ENCODE results near the gene BAG3.

Gene BAG3

GRCh38 chr10:119667562-119668328 lies 16.6 kb downstream of the BAG3 start:
- no CpG with 5 or more reads among the region's 12 CpGs for WGBS (ENCODE audit: insufficient coverage, insufficient read length)
- no peaks in the 10 kb centered on the region for H3K9me3 ChIP-seq (ENCODE audit: control insufficient read depth, insufficient read depth, low read length)
- no peaks in the 10 kb centered on the region for H3K27me3 ChIP-seq (ENCODE audit: control insufficient read depth, insufficient read depth, low read length)
- DNase-seq (ENCODE audit: low read depth, low spot score): no peak
- H3K4me1 ChIP-seq (ENCODE audit: control insufficient read depth, insufficient read depth, low read length): peaks cover 8% of the 10 kb centered on the region
- no peak overlapping the region for H3K4me3 ChIP-seq (ENCODE audit: low read length)
- no peak overlapping the region for H3K27ac ChIP-seq (ENCODE audit: low read length)
- H3K36me3 ChIP-seq (ENCODE audit: control insufficient read depth, insufficient read depth, low read length): peaks cover 10% of the 10 kb centered on the region; the same call in 1 of the 2 replicates

GRCh38 chr10:119668461-119668860 lies 17.3 kb downstream of the BAG3 start:
- DNase-seq (ENCODE audit: low read depth, low spot score): no peak
- Histone ChIP-seq H3K36me3 (ENCODE audit: control insufficient read depth, insufficient read depth, low read length) (peaks cover 11% of the 10 kb centered on the region; the same call in 1 of the 2 replicates), H3K27ac (ENCODE audit: low read length) (no peak overlapping the region), H3K4me3 (ENCODE audit: low read length) (no peak overlapping the region), H3K27me3 (ENCODE audit: control insufficient read depth, insufficient read depth, low read length) (no peaks in the 10 kb centered on the region), H3K9me3 (ENCODE audit: control insufficient read depth, insufficient read depth, low read length) (no peaks in the 10 kb centered on the region), H3K4me1 (ENCODE audit: control insufficient read depth, insufficient read depth, low read length) (peaks cover 10% of the 10 kb centered on the region)
- WGBS (ENCODE audit: insufficient coverage, insufficient read length): no CpG with 5 or more reads among the region's 6 CpGs

- no CpG with 5 or more reads among the region's 5 CpGs for WGBS (ENCODE audit: insufficient coverage, insufficient read length)
- Histone ChIP-seq H3K27ac (ENCODE audit: low read length) (no peak overlapping the region), H3K9me3 (ENCODE audit: control insufficient read depth, insufficient read depth, low read length) (no peaks in the 10 kb centered on the region), H3K4me3 (ENCODE audit: low read length) (no peak overlapping the region), H3K36me3 (ENCODE audit: control insufficient read depth, insufficient read depth, low read length) (peaks cover 11% of the 10 kb centered on the region; the same call in 1 of the 2 replicates), H3K4me1 (ENCODE audit: control insufficient read depth, insufficient read depth, low read length) (peaks cover 10% of the 10 kb centered on the region), H3K27me3 (ENCODE audit: control insufficient read depth, insufficient read depth, low read length) (no peaks in the 10 kb centered on the region)
- DNase-seq (ENCODE audit: low read depth, low spot score): no peak
Observed at GRCh38 chr10:119669331-119669730, 18.2 kb downstream of the BAG3 start.

GRCh38 chr10:119669975-119670640 lies 18.9 kb downstream of the BAG3 start:
- H3K36me3 ChIP-seq (ENCODE audit: control insufficient read depth, insufficient read depth, low read length): peaks cover 11% of the 10 kb centered on the region; the same call in 1 of the 2 replicates
- peaks cover 10% of the 10 kb centered on the region for H3K4me1 ChIP-seq (ENCODE audit: control insufficient read depth, insufficient read depth, low read length)
- no CpG with 5 or more reads among the region's 18 CpGs for WGBS (ENCODE audit: insufficient coverage, insufficient read length)
- no peak overlapping the region for H3K4me3 ChIP-seq (ENCODE audit: low read length)
- DNase-seq (ENCODE audit: low read depth, low spot score): no peak
- H3K27me3 ChIP-seq (ENCODE audit: control insufficient read depth, insufficient read depth, low read length): no peaks in the 10 kb centered on the region
- no peak overlapping the region for H3K27ac ChIP-seq (ENCODE audit: low read length)
- H3K9me3 ChIP-seq (ENCODE audit: control insufficient read depth, insufficient read depth, low read length): no peaks in the 10 kb centered on the region

GRCh38 chr10:119670717-119671116 lies 19.5 kb downstream of the BAG3 start:
- Histone ChIP-seq H3K9me3 (ENCODE audit: control insufficient read depth, insufficient read depth, low read length) (no peaks in the 10 kb centered on the region), H3K27me3 (ENCODE audit: control insufficient read depth, insufficient read depth, low read length) (no peaks in the 10 kb centered on the region), H3K27ac (ENCODE audit: low read length) (no peak overlapping the region), H3K36me3 (ENCODE audit: control insufficient read depth, insufficient read depth, low read length) (peaks cover 11% of the 10 kb centered on the region; the same call in 1 of the 2 replicates), H3K4me3 (ENCODE audit: low read length) (no peak overlapping the region), H3K4me1 (ENCODE audit: control insufficient read depth, insufficient read depth, low read length) (peaks cover 10% of the 10 kb centered on the region)
- no peak for DNase-seq (ENCODE audit: low read depth, low spot score)
- no CpG with 5 or more reads among the region's 3 CpGs for WGBS (ENCODE audit: insufficient coverage, insufficient read length)

- no peak overlapping the region for H3K27ac ChIP-seq (ENCODE audit: low read length)
- no CpG with 5 or more reads among the region's 4 CpGs for WGBS (ENCODE audit: insufficient coverage, insufficient read length)
- DNase-seq (ENCODE audit: low read depth, low spot score): no peak
- H3K4me3 ChIP-seq (ENCODE audit: low read length): no peak overlapping the region
- peaks cover 10% of the 10 kb centered on the region for H3K4me1 ChIP-seq (ENCODE audit: control insufficient read depth, insufficient read depth, low read length)
- no peaks in the 10 kb centered on the region for H3K27me3 ChIP-seq (ENCODE audit: control insufficient read depth, insufficient read depth, low read length)
- peaks cover 11% of the 10 kb centered on the region; the same call in 1 of the 2 replicates for H3K36me3 ChIP-seq (ENCODE audit: control insufficient read depth, insufficient read depth, low read length)
- H3K9me3 ChIP-seq (ENCODE audit: control insufficient read depth, insufficient read depth, low read length): no peaks in the 10 kb centered on the region
Observed at GRCh38 chr10:119671381-119671780, 20.2 kb downstream of the BAG3 start.

GRCh38 chr10:119672291-119672690 lies 21.1 kb downstream of the BAG3 start:
- WGBS (ENCODE audit: insufficient coverage, insufficient read length): no CpG with 5 or more reads among the region's 23 CpGs
- Histone ChIP-seq H3K9me3 (ENCODE audit: control insufficient read depth, insufficient read depth, low read length) (no peaks in the 10 kb centered on the region), H3K27ac (ENCODE audit: low read length) (no peak overlapping the region), H3K4me1 (ENCODE audit: control insufficient read depth, insufficient read depth, low read length) (peaks cover 10% of the 10 kb centered on the region), H3K27me3 (ENCODE audit: control insufficient read depth, insufficient read depth, low read length) (no peaks in the 10 kb centered on the region), H3K36me3 (ENCODE audit: control insufficient read depth, insufficient read depth, low read length) (peaks cover 11% of the 10 kb centered on the region; the same call in 1 of the 2 replicates), H3K4me3 (ENCODE audit: low read length) (no peak overlapping the region)
- no peak for DNase-seq (ENCODE audit: low read depth, low spot score)

GRCh38 chr10:119673271-119673670 lies 22.1 kb downstream of the BAG3 start:
- H3K36me3 ChIP-seq (ENCODE audit: control insufficient read depth, insufficient read depth, low read length): peaks cover 11% of the 10 kb centered on the region; the same call in 1 of the 2 replicates
- WGBS (ENCODE audit: insufficient coverage, insufficient read length): no CpG with 5 or more reads among the region's 4 CpGs
- H3K9me3 ChIP-seq (ENCODE audit: control insufficient read depth, insufficient read depth, low read length): no peaks in the 10 kb centered on the region
- H3K4me1 ChIP-seq (ENCODE audit: control insufficient read depth, insufficient read depth, low read length): peaks cover 3% of the 10 kb centered on the region; the same call in 1 of the 2 replicates
- H3K27ac ChIP-seq (ENCODE audit: low read length): no peak overlapping the region
- no peaks in the 10 kb centered on the region for H3K27me3 ChIP-seq (ENCODE audit: control insufficient read depth, insufficient read depth, low read length)
- H3K4me3 ChIP-seq (ENCODE audit: low read length): no peak overlapping the region
- no peak for DNase-seq (ENCODE audit: low read depth, low spot score)

- no CpG with 5 or more reads among the region's 9 CpGs for WGBS (ENCODE audit: insufficient coverage, insufficient read length)
- no peak for DNase-seq (ENCODE audit: low read depth, low spot score)
- peaks cover 8% of the 10 kb centered on the region; the same call in 1 of the 2 replicates for H3K36me3 ChIP-seq (ENCODE audit: control insufficient read depth, insufficient read depth, low read length)
- no peak overlapping the region for H3K27ac ChIP-seq (ENCODE audit: low read length)
- H3K4me3 ChIP-seq (ENCODE audit: low read length): no peak overlapping the region
- no peaks in the 10 kb centered on the region for H3K9me3 ChIP-seq (ENCODE audit: control insufficient read depth, insufficient read depth, low read length)
- H3K27me3 ChIP-seq (ENCODE audit: control insufficient read depth, insufficient read depth, low read length): no peaks in the 10 kb centered on the region
- H3K4me1 ChIP-seq (ENCODE audit: control insufficient read depth, insufficient read depth, low read length): 0 out of 2 replicates have a peak, but pooled peaks cover 2% of the 10 kb centered on the region
Observed at GRCh38 chr10:119675483-119676170, 24.4 kb downstream of the BAG3 start.

GRCh38 chr10:119677126-119677525 lies 25.9 kb downstream of the BAG3 start:
- no CpG with 5 or more reads among the region's 6 CpGs for WGBS (ENCODE audit: insufficient coverage, insufficient read length)
- no peak overlapping the region for H3K4me3 ChIP-seq (ENCODE audit: low read length)
- H3K36me3 ChIP-seq (ENCODE audit: control insufficient read depth, insufficient read depth, low read length): peaks cover 8% of the 10 kb centered on the region; the same call in 1 of the 2 replicates
- 0 out of 2 replicates have a peak, but pooled peaks cover 2% of the 10 kb centered on the region for H3K4me1 ChIP-seq (ENCODE audit: control insufficient read depth, insufficient read depth, low read length)
- H3K9me3 ChIP-seq (ENCODE audit: control insufficient read depth, insufficient read depth, low read length): no peaks in the 10 kb centered on the region
- no peak overlapping the region for H3K27ac ChIP-seq (ENCODE audit: low read length)
- no peak for DNase-seq (ENCODE audit: low read depth, low spot score)
- no peaks in the 10 kb centered on the region for H3K27me3 ChIP-seq (ENCODE audit: control insufficient read depth, insufficient read depth, low read length)
